IMR-90 (cell line): ENCODE measurements around the gene DDT. TPM values are rescaled to one million over a fixed set of nuclear protein-coding genes. Genes with fewer than 3 reads are reported as not detected.
"Not testable (repeated sequence)": the region's sequence is repeated elsewhere in the genome, so short reads cannot be mapped to it uniquely, and the experiment has no call there.

Source experiments
- ATAC-seq: fragments of 200-7000 bp; cut with Tn5 transposase; 2 replicates; pipeline ENCODE4 v1.9.1; 2020; ENCODE audit warnings: low read depth, mild to moderate bottlenecking, moderate library complexity
- BruUV-seq: library from RNA; stranded (reverse); fragments of 400-500 nt; replicated peaks from 2 replicates; lab custom pipeline; 2021; lab: Mats Ljungman, UMichigan
- CTCF ChIA-PET: fragments of 300-600 bp; formaldehyde crosslinking; extraction: SDS; loops from one replicate; lab custom pipeline; 2021; ENCODE audit warnings: antibody characterized with exemption; lab: Yijun Ruan, JAX
- POLR2A ChIA-PET: fragments of 300-600 bp; sonication (Branson Sonifier 250); formaldehyde crosslinking; loops from one replicate; lab custom pipeline; 2022; ENCODE audit warnings: antibody characterized with exemption; ENCODE audit not compliant: unreplicated experiment; lab: Charles Lee
- DNase-seq: peaks from one replicate; pipeline ENCODE4 v3.0.0; 2013
- H2AFZ ChIP-seq: replicated peaks from 2 replicates; pipeline ENCODE3; 2013; ENCODE audit warnings: low read length, mild to moderate bottlenecking; ENCODE audit not compliant: poor library complexity
- H2AK5ac ChIP-seq: 2 replicates; pipeline ENCODE4 v1.6.1; 2013; ENCODE audit warnings: low read depth, low read length, inconsistent platforms
- H2AK9ac ChIP-seq: replicated peaks from 2 replicates; pipeline ENCODE3; 2013; ENCODE audit warnings: mild to moderate bottlenecking, low read depth, low read length, moderate library complexity; ENCODE audit not compliant: poor library complexity
- H2BK120ac ChIP-seq: 2 replicates; pipeline ENCODE4 v1.6.1; 2013; ENCODE audit warnings: low read depth, low read length, inconsistent platforms
- H2BK15ac ChIP-seq: 3 replicates; pipeline ENCODE4 v1.6.1; 2013; ENCODE audit warnings: low read depth, low read length, inconsistent platforms
- H2BK20ac ChIP-seq: 2 replicates; pipeline ENCODE4 v1.6.1; 2013; ENCODE audit warnings: low read depth, mild to moderate bottlenecking, inconsistent platforms, low read length, moderate library complexity
- H2BK5ac ChIP-seq: 2 replicates; pipeline ENCODE4 v1.6.1; 2013; ENCODE audit warnings: mild to moderate bottlenecking, low read depth, low read length, inconsistent platforms; ENCODE audit not compliant: poor library complexity, severe bottlenecking
- H3K14ac ChIP-seq: replicated peaks from 2 replicates; pipeline ENCODE4 v1.6.1; 2013; ENCODE audit warnings: low read depth, low read length, inconsistent platforms
- H3K18ac ChIP-seq: 2 replicates; pipeline ENCODE4 v1.6.1; 2013; ENCODE audit warnings: low read depth, low read length, control low read depth
- H3K23ac ChIP-seq: 2 replicates; pipeline ENCODE4 v1.6.1; 2013; ENCODE audit warnings: low read depth, low read length, inconsistent platforms
- H3K27ac ChIP-seq: 2 replicates; pipeline ENCODE4 v1.5.1; 2013; ENCODE audit warnings: mild to moderate bottlenecking, control low read depth, low read length; ENCODE audit not compliant: insufficient read depth
- H3K27me3 ChIP-seq: 2 replicates; pipeline ENCODE4 v1.6.1; 2013; ENCODE audit warnings: low read length; ENCODE audit not compliant: control insufficient read depth, insufficient read depth
- H3K36me3 ChIP-seq: 2 replicates; pipeline ENCODE4 v1.6.1; 2013; ENCODE audit warnings: low read length, mixed read lengths; ENCODE audit not compliant: control insufficient read depth, insufficient read depth
- H3K4ac ChIP-seq: 2 replicates; pipeline ENCODE4 v1.6.1; 2013; ENCODE audit warnings: low read depth, low read length, inconsistent platforms
- H3K4me1 ChIP-seq: 2 replicates; pipeline ENCODE4 v1.6.1; 2013; ENCODE audit warnings: low read length, mixed read lengths; ENCODE audit not compliant: control insufficient read depth, insufficient read depth
- H3K4me2 ChIP-seq: 2 replicates; pipeline ENCODE4 v1.6.1; 2013; ENCODE audit warnings: low read depth, mild to moderate bottlenecking, control low read depth, low read length, moderate library complexity
- H3K4me3 ChIP-seq: 2 replicates; pipeline ENCODE4 v1.5.1; 2013; ENCODE audit warnings: low read depth, mild to moderate bottlenecking, control low read depth, low read length, moderate library complexity; ENCODE audit not compliant: insufficient read depth
- H3K56ac ChIP-seq: 2 replicates; pipeline ENCODE4 v1.6.1; 2013; ENCODE audit warnings: low read length, inconsistent platforms; ENCODE audit not compliant: insufficient read depth; ENCODE audit errors: extremely low read depth
- H3K79me1 ChIP-seq, 2 experiments: 2 replicates each; pipeline ENCODE4 v1.6.1; 2013; ENCODE audit warnings: low read length in 2 of 2, inconsistent platforms in 1 of 2, low read depth in 1 of 2
- H3K9ac ChIP-seq: 2 replicates; pipeline ENCODE4 v1.6.1; 2013; ENCODE audit warnings: low read depth, low read length, control low read depth
- H3K9me1 ChIP-seq: 2 replicates; pipeline ENCODE4 v1.6.1; 2013; ENCODE audit warnings: low read length, inconsistent platforms; ENCODE audit not compliant: insufficient read depth
- H3K9me3 ChIP-seq: 2 replicates; pipeline ENCODE4 v1.6.1; 2013; ENCODE audit warnings: low read length; ENCODE audit not compliant: control insufficient read depth, insufficient read depth
- H4K20me1 ChIP-seq: 2 replicates; pipeline ENCODE4 v1.6.1; 2013; ENCODE audit warnings: low read length, inconsistent platforms; ENCODE audit not compliant: insufficient read depth
- H4K5ac ChIP-seq: 2 replicates; pipeline ENCODE4 v1.6.1; 2013; ENCODE audit warnings: mild to moderate bottlenecking, low read depth, low read length, control low read depth
- H4K8ac ChIP-seq, 2 experiments: 2 replicates each; pipeline ENCODE4 v1.6.1; 2013; ENCODE audit warnings: low read depth in 2 of 2, low read length in 2 of 2, control low read depth in 1 of 2, inconsistent platforms in 1 of 2
- H4K91ac ChIP-seq: 2 replicates; pipeline ENCODE4 v1.6.1; 2013; ENCODE audit warnings: low read depth, low read length, inconsistent platforms; ENCODE audit not compliant: insufficient read depth
- WGBS, 2 experiments: methylation state at CpG; one replicate each; pipeline versions ENCODE4 v1.1.5 to v1.1.7; 2013; ENCODE audit warnings: missing lambda C conversion rate in 2 of 2; ENCODE audit not compliant: insufficient read length in 1 of 2; ENCODE audit errors: extremely low coverage in 2 of 2; 5-methylcytosine and 5-hydroxymethylcytosine counted together
- dilution Hi-C: fragments of 300-500 bp; cut with HindIII; formaldehyde crosslinking; loops from one replicate; pipeline ENCODE4 v1.14.3; 2018; ENCODE audit warnings: low sequenced_read_pairs; ENCODE audit not compliant: unreplicated experiment
- in situ Hi-C: fragments of 300-500 bp; cut with MboI; formaldehyde crosslinking; loops from 3 replicates; pipeline ENCODE4 v1.14.3; 2019; ENCODE audit warnings: low sequenced_read_pairs, inconsistent platforms, mixed read lengths
- intact Hi-C: fragments of 100-400 bp; cut with micrococcal nuclease; formaldehyde crosslinking; loops from 2 replicates; pipeline ENCODE4 v1.10.0; 2022
- polyA plus RNA-seq, 3 experiments: library from polyadenylated mRNA; depleted of rRNA; stranded (reverse); fragments of >200 nt; gene quantifications; 2 replicates each; pipeline ENCODE4 v1.2.3, GENCODE V29; 2012; ENCODE audit warnings: low replicate concordance in 1 of 3
- total RNA-seq: library from RNA; depleted of rRNA; stranded (reverse); fragments of >200 nt; gene quantifications from 2 replicates; pipeline ENCODE4 v1.2.3, GENCODE V29; 2012

The DDT gene
- total and polyA plus RNA-seq, 2 of the 4 experiments (the other 2 are of a cell fraction) = 54.8 to 151 TPM

DNA sequence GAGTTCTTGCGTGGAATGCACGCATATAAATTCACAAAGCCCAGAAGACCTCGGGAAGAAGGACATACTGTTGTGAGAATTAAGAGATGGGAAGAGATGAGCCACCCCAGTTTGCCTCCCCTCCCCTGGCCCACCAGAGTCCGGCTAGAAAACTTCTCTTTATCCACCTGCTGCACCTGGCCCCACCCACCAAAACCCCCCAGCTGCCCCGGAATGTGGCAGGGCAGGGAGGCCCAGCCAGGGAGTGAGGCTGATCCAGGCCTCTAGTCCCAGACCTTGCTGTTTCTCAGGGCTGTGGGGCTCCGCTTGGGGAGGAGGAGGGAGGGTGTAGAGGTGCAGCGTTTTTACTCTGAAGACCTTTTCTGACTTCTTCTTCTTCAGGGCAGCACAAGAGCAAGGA lies 6.3 kb upstream of the DDT start:
- H4K8ac ChIP-seq, H3K27ac ChIP-seq, dilution Hi-C loops, H3K56ac ChIP-seq, H3K18ac ChIP-seq, in situ Hi-C loops, ATAC-seq, H3K9me1 ChIP-seq, DNase-seq, H3K4me2 ChIP-seq, H3K23ac ChIP-seq, H3K9ac ChIP-seq, H3K9me3 ChIP-seq, BruUV-seq, POLR2A ChIA-PET, H2AFZ ChIP-seq, H2BK5ac ChIP-seq, CTCF ChIA-PET, H4K20me1 ChIP-seq, H3K4me3 ChIP-seq, H3K4me1 ChIP-seq, H2AK9ac ChIP-seq, H2BK15ac ChIP-seq, H3K4ac ChIP-seq, H3K79me1 ChIP-seq, H4K91ac ChIP-seq, H4K5ac ChIP-seq, H2BK120ac ChIP-seq, H3K27me3 ChIP-seq, H3K36me3 ChIP-seq, H2BK20ac ChIP-seq, H2AK5ac ChIP-seq, H3K14ac ChIP-seq: not testable (repeated sequence)
- WGBS, 2 experiments = no CpG with 5 or more reads among the region's 7 CpGs
- intact Hi-C loops = loop anchor here (10.0 kb wide), 2 partner anchors 194 to 264 kb away; partner anchors contain the start of gene GGT5

DNA sequence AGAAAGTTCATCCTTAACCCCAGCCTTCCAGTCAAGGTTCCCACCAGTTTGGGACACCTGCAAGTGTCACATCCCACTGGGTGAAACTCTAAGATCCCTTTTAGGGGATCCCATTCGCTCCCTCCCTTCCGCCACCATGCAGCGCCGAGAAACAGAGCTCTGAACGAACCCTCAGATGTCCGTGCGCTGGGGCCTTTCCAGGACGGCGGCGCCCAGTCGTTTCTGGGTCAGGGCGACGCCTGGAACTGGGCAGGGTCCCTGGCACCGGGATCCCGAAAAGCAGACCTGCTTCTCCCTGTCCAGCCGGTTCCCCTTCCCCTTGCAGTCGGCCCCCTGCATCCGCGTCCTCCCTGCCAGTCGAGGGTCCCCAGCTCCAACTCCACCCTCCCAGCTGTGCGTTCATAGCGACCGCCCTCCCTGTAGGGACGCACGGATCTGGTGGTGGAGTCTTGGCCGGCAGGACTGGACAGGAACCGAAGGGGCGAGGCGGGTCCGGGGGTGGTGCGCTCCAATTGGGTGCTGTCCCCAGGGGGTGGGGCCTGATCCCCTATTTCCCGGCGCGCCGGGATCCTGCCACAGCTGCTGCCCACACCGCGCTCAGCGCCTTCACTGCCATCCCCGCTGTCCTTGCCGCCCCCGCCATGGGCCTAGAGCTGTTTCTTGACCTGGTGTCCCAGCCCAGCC lies 5.5 kb upstream of the DDT start, which contains the start of gene GSTT2:
Gene GSTT2, plus strand, starts transcription at position 578 of the 684 bp plus-strand sequence.
- H2AK5ac ChIP-seq, H3K9me1 ChIP-seq, H3K27me3 ChIP-seq, H3K4me1 ChIP-seq, H3K4me3 ChIP-seq, H3K18ac ChIP-seq, H2BK120ac ChIP-seq, BruUV-seq, H3K56ac ChIP-seq, H4K91ac ChIP-seq, H3K4ac ChIP-seq, H3K9ac ChIP-seq, H2BK15ac ChIP-seq, H3K9me3 ChIP-seq, H3K14ac ChIP-seq, dilution Hi-C loops, in situ Hi-C loops, H4K5ac ChIP-seq, H2BK5ac ChIP-seq, H2BK20ac ChIP-seq, H4K8ac ChIP-seq, H2AK9ac ChIP-seq, H3K79me1 ChIP-seq, H3K36me3 ChIP-seq, H3K27ac ChIP-seq, H4K20me1 ChIP-seq, H3K23ac ChIP-seq, CTCF ChIA-PET, H2AFZ ChIP-seq, H3K4me2 ChIP-seq, POLR2A ChIA-PET, DNase-seq: not testable (repeated sequence)
- no CpG with 5 or more reads among the region's 41 CpGs for WGBS, 2 experiments
- intact Hi-C loops = loop anchor here (10.0 kb wide), 2 partner anchors 195 to 265 kb away; partner anchors contain the start of gene GGT5
- peak; percentile 97 for ATAC-seq
